HG03175 (cell line): ENCODE data around the gene NEAT1.
"Not testable (repeated sequence)": the region's sequence is repeated elsewhere in the genome, so short reads cannot be mapped to it uniquely, and the experiment has no call there.

Experiments
- ATAC-seq: cut with Tn5 transposase; IDR thresholded peaks from one replicate; pipeline ENCODE4 v1.9.1; 2021; ENCODE audit warnings: mild to moderate bottlenecking, moderate library complexity; ENCODE audit not compliant: unreplicated experiment

Gene NEAT1

GRCh38 chr11:65404638-65405339, 17.8 kb upstream of the NEAT1 start:
- no peak for ATAC-seq

- no peak for ATAC-seq
Measured at GRCh38 chr11:65410936-65411680, 11.5 kb upstream of the NEAT1 start.

GRCh38 chr11:65411681-65412070, 10.9 kb upstream of the NEAT1 start:
- no peak for ATAC-seq

- ATAC-seq: no peak
Measured at GRCh38 chr11:65412271-65413076, 10.1 kb upstream of the NEAT1 start.

GRCh38 chr11:65413077-65413664, 9.4 kb upstream of the NEAT1 start:
- ATAC-seq: not testable (repeated sequence)

- ATAC-seq: no peak
Measured at GRCh38 chr11:65414776-65415498, 7.7 kb upstream of the NEAT1 start.

- no peak for ATAC-seq
Measured at GRCh38 chr11:65415499-65416340, 6.9 kb upstream of the NEAT1 start.

- peak; percentile 37 for ATAC-seq
Measured at GRCh38 chr11:65416341-65416824, 6.2 kb upstream of the NEAT1 start.

GRCh38 chr11:65416841-65417701, 5.5 kb upstream of the NEAT1 start:
- no peak for ATAC-seq

GRCh38 chr11:65417702-65418430, 4.7 kb upstream of the NEAT1 start:
- ATAC-seq: no peak

GRCh38 chr11:65418431-65418680, 4.2 kb upstream of the NEAT1 start:
- ATAC-seq: no peak

- peak; percentile 48 for ATAC-seq
Measured at GRCh38 chr11:65418681-65419459, 3.7 kb upstream of the NEAT1 start.

GRCh38 chr11:65419460-65419771, 3.2 kb upstream of the NEAT1 start:
- ATAC-seq: no peak

GRCh38 chr11:65419772-65420481, 2.7 kb upstream of the NEAT1 start:
- ATAC-seq: no peak

- ATAC-seq: no peak
Measured at GRCh38 chr11:65420506-65420905, 2.1 kb upstream of the NEAT1 start.

- no peak for ATAC-seq
Measured at GRCh38 chr11:65420979-65421793, 1.4 kb upstream of the NEAT1 start.
